Naive thymus-derived CD4-positive, alpha-beta T cell (primary cell): ENCODE measurements around the gene NIT1. TPM values are rescaled to one million over a fixed set of nuclear protein-coding genes. Genes with fewer than 3 reads are reported as not detected.

ENCODE experiments used
- ATAC-seq: fragments of 150-1000 bp; cut with Tn5 transposase; 2 replicates; pipeline ENCODE4 v1.10.0; 2021; ENCODE audit warnings: mild to moderate bottlenecking, moderate library complexity
- CTCF ChIA-PET: fragments of 350-600 bp; sonication (Branson Sonifier 250); formaldehyde crosslinking; loops from one replicate; lab custom pipeline; 2021; ENCODE audit warnings: antibody characterized with exemption; lab: Charles Lee
- POLR2A ChIA-PET: fragments of 350-600 bp; sonication (Branson Sonifier 250); formaldehyde crosslinking; loops from one replicate; lab custom pipeline; 2021; ENCODE audit warnings: antibody characterized with exemption, inconsistent platforms; lab: Charles Lee
- DNase-seq, 9 donors: peaks; one replicate each; pipeline versions ENCODE4 v3.0.0 to v3.0.0-alpha.2; 2020 to 2022; ENCODE audit warnings: mixed read lengths in 1 of 9
- H3K27ac ChIP-seq: one replicate; pipeline ENCODE4 v1.7.0; 2013; ENCODE audit warnings: mild to moderate bottlenecking, low read depth, low read length, moderate library complexity
- H3K27me3 ChIP-seq, 2 donors: one replicate each; pipeline ENCODE4 v1.7.0; 2013; ENCODE audit warnings: low read length in 2 of 2, mild to moderate bottlenecking in 2 of 2, moderate library complexity in 2 of 2; ENCODE audit not compliant: control insufficient read depth in 2 of 2, insufficient read depth in 2 of 2
- H3K36me3 ChIP-seq, 3 experiments: 1 replicate in 2 of 3; 2 replicates in 1 of 3; pipeline ENCODE4 v1.7.0; 2013; ENCODE audit warnings: low read length in 3 of 3, mild to moderate bottlenecking in 3 of 3, moderate library complexity in 1 of 3; ENCODE audit not compliant: insufficient read depth in 3 of 3, control insufficient read depth in 2 of 3
- H3K4me1 ChIP-seq, 2 donors: one replicate each; pipeline ENCODE4 v1.7.0; 2013; ENCODE audit warnings: low read length in 2 of 2, mild to moderate bottlenecking in 2 of 2, moderate library complexity in 1 of 2; ENCODE audit not compliant: control insufficient read depth in 2 of 2, insufficient read depth in 2 of 2
- H3K4me3 ChIP-seq: 2 replicates; pipeline ENCODE4 v1.7.0; 2013; ENCODE audit warnings: mild to moderate bottlenecking, low read length
- H3K9me3 ChIP-seq, 3 experiments: 1 replicate in 2 of 3; 2 replicates in 1 of 3; pipeline ENCODE4 v1.7.0; 2013; ENCODE audit warnings: low read length in 3 of 3; ENCODE audit not compliant: control insufficient read depth in 2 of 3
- H3K27ac Mint-ChIP-seq, 9 donors: one replicate each; pipeline ENCODE4 v1.8.0; 2020 to 2022; ENCODE audit warnings: mixed read lengths in 9 of 9, mild to moderate bottlenecking in 8 of 9, moderate library complexity in 5 of 9, inconsistent platforms in 2 of 9
- H3K27me3 Mint-ChIP-seq, 5 donors: one replicate each; pipeline ENCODE4 v1.8.0; 2021 to 2022; ENCODE audit warnings: mixed read lengths in 5 of 5, mild to moderate bottlenecking in 1 of 5
- H3K36me3 Mint-ChIP-seq, 5 donors: one replicate each; pipeline ENCODE4 v1.8.0; 2020 to 2022; ENCODE audit warnings: mixed read lengths in 5 of 5, mild to moderate bottlenecking in 3 of 5, inconsistent platforms in 1 of 5
- H3K4me1 Mint-ChIP-seq, 7 donors: one replicate each; pipeline ENCODE4 v1.8.0; 2020 to 2022; ENCODE audit warnings: mixed read lengths in 7 of 7, mild to moderate bottlenecking in 3 of 7, inconsistent platforms in 1 of 7
- H3K4me3 Mint-ChIP-seq, 10 donors: one replicate each; pipeline ENCODE4 v1.8.0; 2020 to 2022; ENCODE audit warnings: mild to moderate bottlenecking in 10 of 10, mixed read lengths in 10 of 10, moderate library complexity in 6 of 10, inconsistent platforms in 2 of 10
- H3K9me3 Mint-ChIP-seq, 11 donors: one replicate each; pipeline ENCODE4 v1.8.0; 2020 to 2022; ENCODE audit warnings: mixed read lengths in 11 of 11, mild to moderate bottlenecking in 4 of 11, inconsistent platforms in 1 of 11, moderate library complexity in 1 of 11
- intact Hi-C, 2 donors: fragments of 100-400 bp; cut with micrococcal nuclease; formaldehyde crosslinking; loops; one replicate each; pipeline ENCODE4 v1.15.1; 2023
- polyA plus RNA-seq, 2 donors: library from polyadenylated mRNA; unstranded; fragments of 300-500 nt; fragmentation: Illumina TruSeq; gene quantifications; one replicate each; pipeline ENCODE4 v1.2.3, GENCODE V29; 2021
- total RNA-seq, 6 experiments: library from RNA in 5 of 6; stranded (reverse) in 5 of 6; gene quantifications; 1 replicate in 5 of 6; 2 replicates in 1 of 6; pipeline ENCODE4 v1.2.3 and lab custom pipeline; 2021 to 2026

Gene NIT1
- total and polyA plus RNA-seq, 7 experiments from 2014 or later = 14.1 to 49.6 (median 34.1) TPM

DNA sequence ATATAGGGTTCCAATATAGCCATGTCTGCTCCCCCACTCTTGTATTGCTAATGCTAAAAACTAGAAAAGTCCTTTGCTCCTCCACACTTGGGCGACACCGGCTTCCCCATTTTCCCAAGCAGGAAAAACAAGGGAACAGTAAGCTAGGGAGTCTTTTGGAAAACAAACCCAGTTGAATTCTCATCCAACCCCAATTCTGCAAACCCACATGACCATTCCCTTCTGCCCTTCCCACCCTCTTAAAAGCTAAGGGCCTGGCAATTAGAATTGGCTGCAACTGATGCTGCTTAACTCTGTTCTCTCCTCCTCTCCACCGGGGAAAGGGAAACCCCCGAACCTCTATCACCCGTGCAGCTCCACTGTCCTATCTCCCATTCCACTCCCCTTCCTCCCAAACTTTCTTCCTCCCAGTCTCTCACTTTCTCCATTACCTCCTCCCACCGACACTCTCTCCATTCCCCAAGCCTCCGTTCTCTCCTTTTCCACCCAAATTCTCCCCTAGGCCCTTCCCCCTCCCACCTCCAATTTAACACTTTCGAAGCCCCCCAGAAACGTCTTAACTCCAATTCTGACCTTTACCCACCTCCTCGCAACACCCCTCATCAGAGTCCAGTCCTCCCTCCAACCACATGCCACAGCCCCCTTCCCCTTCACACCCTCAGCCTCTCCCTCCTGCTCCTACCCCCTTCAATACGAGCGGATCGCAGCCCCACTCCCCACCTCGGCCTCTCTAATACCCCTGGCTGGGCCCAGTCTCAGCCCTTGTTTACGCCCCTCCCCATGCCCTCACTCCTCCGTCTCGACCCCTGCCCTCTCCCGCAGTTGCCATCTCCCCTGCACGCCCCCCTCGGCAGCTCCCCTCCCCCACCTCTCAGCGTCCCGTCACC, 13.9 kb downstream of the NIT1 start:
- Mint-ChIP-seq H3K36me3 (peaks cover 2 to 19% (median 9%) of the 10 kb centered on the region in 5 donors), H3K9me3 (no peaks in the 10 kb centered on the region), H3K4me1 (peaks cover 33 to 58% (median 56%) of the 10 kb centered on the region in 7 donors), H3K27me3 (no peaks in the 10 kb centered on the region), H3K4me3 (no peak overlapping the region), H3K27ac (peak overlapping the region in 4 of 9 donors; percentile 85 to 97 (median 94))
- Histone ChIP-seq H3K4me1 (peaks cover 27 to 42% of the 10 kb centered on the region in 2 donors), H3K36me3 (peaks cover 4 to 25% (median 8%) of the 10 kb centered on the region in 3 experiments), H3K4me3 (peak overlapping the region; percentile 96), H3K27me3 (no peaks in the 10 kb centered on the region), H3K9me3 (no peaks in the 10 kb centered on the region), H3K27ac (peak overlapping the region; percentile 89)
- ATAC-seq = no peak
- intact Hi-C loops = loop anchor here (1.0 to 10.0 kb wide), 12 partner anchors 13 to 787 kb away; partner anchors contain the start of genes NIT1 (in 2 of the 2), PFDN2 (in 2 of the 2), PPOX (in 2 of the 2) and UFC1 (in 2 of the 2)
- peak in 3 of 9 donors; percentile 18 to 33 (median 21) for DNase-seq
- POLR2A ChIA-PET = interaction anchor here (0.6 to 3.1 kb wide), 18 partner anchors 10 to 86 kb away, joined by 3 to 39 read pairs (median 4); partner anchors contain the start of genes ARHGAP30, NIT1, PFDN2 and UFC1
- CTCF ChIA-PET = interaction anchor here (1.0 to 1.9 kb wide), 5 partner anchors 10 to 134 kb away, joined by 3 to 5 read pairs (median 4); partner anchors contain the start of genes NIT1 and PFDN2

DNA sequence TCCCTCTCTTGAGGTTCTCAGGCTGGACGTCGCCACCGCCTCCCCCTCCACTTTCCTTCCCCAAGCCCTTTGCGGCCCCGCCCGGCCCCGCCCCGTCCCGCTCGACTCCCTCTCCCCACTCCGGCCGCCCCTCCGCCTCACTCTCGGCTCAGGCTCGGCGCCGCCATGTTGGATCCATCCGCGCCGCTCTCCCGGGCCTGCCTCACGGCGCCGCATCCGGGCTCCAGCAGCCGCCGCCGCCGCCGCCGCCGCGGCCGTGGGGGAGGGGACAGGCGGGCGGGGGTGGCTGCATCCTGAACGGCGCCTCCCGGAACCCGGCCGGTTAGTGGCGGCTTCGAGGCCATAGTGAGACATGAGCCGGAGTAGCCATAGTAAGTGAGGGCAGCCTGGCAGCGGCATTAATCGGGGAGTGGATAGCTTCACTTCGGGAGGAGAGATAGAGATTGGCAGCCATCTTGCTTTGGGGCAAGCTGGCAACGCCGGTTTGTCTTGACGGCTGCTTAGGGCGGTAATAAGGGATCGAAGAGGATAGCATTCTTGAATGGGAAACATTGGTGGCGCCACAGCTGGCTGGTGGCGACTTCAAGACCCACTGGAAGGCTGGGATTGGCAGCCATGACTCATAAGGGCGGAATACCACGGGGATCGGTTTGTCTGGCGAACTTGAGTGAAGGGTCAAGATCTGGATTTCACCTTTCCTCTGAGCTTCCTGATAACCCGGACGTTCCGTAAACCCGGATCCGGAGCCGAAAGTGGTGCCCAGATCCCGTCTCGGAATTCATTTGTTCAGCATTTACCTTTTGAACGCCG, 14.7 kb downstream of the NIT1 start, which contains the start of gene DEDD:
Gene DEDD (minus strand): TSS at position 258 of the 810 bp plus-strand sequence. CDS start 8,205 bp downstream, outside the sequence.
- Histone ChIP-seq H3K27me3 (no peaks in the 10 kb centered on the region), H3K9me3 (no peaks in the 10 kb centered on the region), H3K4me1 (peaks cover 21 to 37% of the 10 kb centered on the region in 2 donors), H3K4me3 (peak within 1 kb of the TSS; percentile 96), H3K36me3 (peaks cover 0 to 17% (median 0%) of the 10 kb centered on the region in 3 experiments), H3K27ac (peak within 1 kb of the TSS; percentile 89)
- H3K4me1 Mint-ChIP-seq = peaks cover 29 to 49% (median 48%) of the 10 kb centered on the region in 7 donors
- ATAC-seq = peak; percentile 97
- H3K4me3 Mint-ChIP-seq = no peak within 1 kb of the TSS
- CTCF ChIA-PET = interaction anchor here (0.6 to 1.9 kb wide), 9 partner anchors 11 to 135 kb away, joined by 3 to 7 read pairs (median 4); partner anchors contain the start of genes KLHDC9, NIT1, PFDN2 and TOMM40L
- peak; percentile 80 to 93 (median 90) for DNase-seq
- peak within 1 kb of the TSS in 4 of 9 donors; percentile 85 to 97 (median 94) for H3K27ac Mint-ChIP-seq
- H3K27me3 Mint-ChIP-seq = no peaks in the 10 kb centered on the region
- intact Hi-C loops = loop anchor here (1.0 to 10.0 kb wide), 12 partner anchors 14 to 788 kb away; partner anchors contain the start of genes NIT1 (in 2 of the 2), PFDN2 (in 2 of the 2), PPOX (in 2 of the 2) and UFC1 (in 2 of the 2)
- peaks cover 0 to 12% (median 4%) of the 10 kb centered on the region in 5 donors for H3K36me3 Mint-ChIP-seq
- H3K9me3 Mint-ChIP-seq = no peaks in the 10 kb centered on the region
- POLR2A ChIA-PET = interaction anchor here (0.6 to 3.1 kb wide), 21 partner anchors 9 to 93 kb away, joined by 3 to 39 read pairs (median 4); partner anchors contain the start of genes APOA2, ARHGAP30, NIT1 and PFDN2

DNA sequence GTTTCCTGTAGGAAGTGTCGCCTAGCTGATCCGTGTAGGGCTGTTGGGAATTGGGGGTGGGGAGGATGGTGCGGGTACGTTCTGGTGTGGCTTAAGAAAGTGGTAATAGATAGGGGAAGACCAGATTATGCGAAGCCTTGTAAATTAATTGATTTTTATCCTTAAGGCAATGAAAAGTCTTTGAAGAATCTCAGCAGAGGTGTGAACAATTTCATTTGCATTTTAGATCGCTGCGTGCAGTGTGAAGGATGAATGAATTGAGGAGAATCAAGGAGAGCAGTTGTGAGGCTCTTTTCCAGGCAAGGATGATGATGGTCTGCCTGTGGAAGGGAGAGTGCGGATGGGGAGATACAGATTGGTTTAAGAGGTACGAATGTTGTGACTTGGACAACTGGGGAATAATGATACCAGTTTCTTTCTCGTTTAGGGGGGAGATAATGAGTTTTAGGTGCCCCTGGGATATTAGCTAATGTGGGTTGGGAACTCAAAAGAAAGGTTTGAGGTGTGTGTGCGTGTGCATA, 15.4 kb downstream of the NIT1 start:
- DNase-seq (no peak), ATAC-seq (no peak)
- peak overlapping the region; percentile 89 for H3K27ac ChIP-seq
- H3K9me3 Mint-ChIP-seq = no peaks in the 10 kb centered on the region
- H3K27me3 Mint-ChIP-seq = no peaks in the 10 kb centered on the region
- ChIA-PET CTCF (interaction anchor here (0.6 to 1.9 kb wide), 10 partner anchors 11 to 176 kb away, joined by 3 to 7 read pairs (median 4); partner anchors contain the start of genes KLHDC9, NIT1, PFDN2 and TOMM40L), POLR2A (interaction anchor here (0.7 to 3.1 kb wide), 18 partner anchors 8 to 93 kb away, joined by 3 to 39 read pairs (median 5); partner anchors contain the start of genes APOA2, ARHGAP30, NIT1 and PFDN2)
- peaks cover 0 to 11% (median 0%) of the 10 kb centered on the region in 3 experiments for H3K36me3 ChIP-seq
- H3K4me1 ChIP-seq = peaks cover 19 to 30% of the 10 kb centered on the region in 2 donors
- peak overlapping the region; percentile 96 for H3K4me3 ChIP-seq
- no peak overlapping the region for H3K4me3 Mint-ChIP-seq
- no peaks in the 10 kb centered on the region for H3K27me3 ChIP-seq
- no peaks in the 10 kb centered on the region for H3K9me3 ChIP-seq
- H3K27ac Mint-ChIP-seq = no peak overlapping the region
- intact Hi-C loops = loop anchor here (2.0 to 10.0 kb wide), 4 partner anchors 36 to 788 kb away; partner anchors contain the start of genes COPA (in 1 of the 2) and NCSTN (in 1 of the 2)
- peaks cover 26 to 45% (median 43%) of the 10 kb centered on the region in 7 donors for H3K4me1 Mint-ChIP-seq
- H3K36me3 Mint-ChIP-seq = peaks cover 0 to 7% (median 4%) of the 10 kb centered on the region in 5 donors

DNA sequence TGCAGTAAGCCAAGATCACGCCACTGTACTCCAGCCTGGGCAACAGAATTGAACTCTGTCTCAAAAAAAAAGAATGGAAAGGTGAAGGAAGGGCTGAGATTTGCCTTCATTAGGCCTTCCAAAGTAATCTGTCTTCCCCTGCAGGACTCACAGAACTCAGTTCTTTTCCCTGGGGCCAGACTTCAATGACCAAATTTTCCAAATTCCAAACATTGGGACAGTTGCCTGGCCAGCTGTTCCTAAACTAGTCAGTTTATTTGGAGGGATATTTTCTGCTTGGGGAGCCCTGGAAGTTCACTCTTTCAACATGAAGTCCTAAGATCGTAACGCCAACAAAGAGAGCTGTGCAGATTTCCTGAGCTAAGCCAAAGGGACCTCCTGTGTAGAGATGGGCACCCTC, 20.0 kb downstream of the NIT1 start:
- Mint-ChIP-seq H3K9me3 (no peaks in the 10 kb centered on the region), H3K27me3 (no peaks in the 10 kb centered on the region), H3K36me3 (peaks cover 0 to 4% (median 0%) of the 10 kb centered on the region in 5 donors), H3K4me1 (peaks cover 5 to 17% (median 10%) of the 10 kb centered on the region in 7 donors), H3K4me3 (peak overlapping the region in 3 of 10 donors; percentile 1 to 26 (median 8)), H3K27ac (peak overlapping the region in 4 of 9 donors; percentile 5 to 81 (median 38))
- H3K36me3 ChIP-seq = peaks cover 0 to 3% (median 0%) of the 10 kb centered on the region in 3 experiments
- POLR2A ChIA-PET = interaction anchor here (0.6 to 4.0 kb wide), 6 partner anchors 15 to 246 kb away, joined by 3 to 18 read pairs (median 4); partner anchors contain the start of genes ARHGAP30, UFC1 and USF1
- peaks cover 6 to 8% of the 10 kb centered on the region in 2 donors for H3K4me1 ChIP-seq
- intact Hi-C loops = loop anchor here (5.0 to 10.0 kb wide), 5 partner anchors 146 to 793 kb away; partner anchors contain the start of genes COPA (in 1 of the 2) and NCSTN (in 1 of the 2)
- CTCF ChIA-PET = interaction anchor here (0.7 to 2.1 kb wide), 13 partner anchors 16 to 185 kb away, joined by 3 to 8 read pairs (median 3); partner anchors contain the start of genes ARHGAP30, KLHDC9, NIT1 and PFDN2
- H3K4me3 ChIP-seq = no peak overlapping the region
- no peaks in the 10 kb centered on the region for H3K9me3 ChIP-seq
- ATAC-seq (no peak), DNase-seq (no peak)
- no peaks in the 10 kb centered on the region for H3K27me3 ChIP-seq
- no peak overlapping the region for H3K27ac ChIP-seq

DNA sequence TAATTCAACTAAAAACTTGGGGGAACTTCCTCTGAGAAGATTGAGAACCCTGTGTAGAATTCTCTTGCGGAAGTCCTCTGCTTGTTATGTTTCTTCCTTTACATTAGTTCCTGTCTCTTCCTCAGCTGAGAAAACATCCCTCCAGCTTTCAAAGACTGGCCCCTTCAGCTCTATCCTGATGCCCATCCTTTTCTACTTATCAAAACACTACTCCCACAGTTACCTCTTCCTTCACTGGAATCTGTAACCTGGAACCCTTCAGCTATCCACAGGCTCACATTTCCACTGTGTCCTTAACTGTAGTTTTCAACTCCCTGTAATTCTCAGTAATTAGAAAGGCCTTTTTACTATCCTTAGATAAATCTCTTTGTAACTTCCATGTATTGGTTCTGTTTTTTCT, 20.5 kb downstream of the NIT1 start:
- Mint-ChIP-seq H3K9me3 (no peaks in the 10 kb centered on the region), H3K36me3 (peaks cover 0 to 4% (median 0%) of the 10 kb centered on the region in 5 donors), H3K27ac (peak overlapping the region in 8 of 9 donors; percentile 2 to 81 (median 62)), H3K27me3 (no peaks in the 10 kb centered on the region), H3K4me1 (peaks cover 5 to 17% (median 10%) of the 10 kb centered on the region in 7 donors), H3K4me3 (peak overlapping the region in 5 of 10 donors; percentile 1 to 35 (median 10))
- ATAC-seq (no peak), DNase-seq (no peak)
- H3K36me3 ChIP-seq = no peaks in the 10 kb centered on the region
- H3K27me3 ChIP-seq = no peaks in the 10 kb centered on the region
- ChIA-PET POLR2A (interaction anchor here (0.6 to 3.7 kb wide), 6 partner anchors 26 to 246 kb away, joined by 3 to 13 read pairs (median 4); partner anchors contain the start of genes ARHGAP30, PPOX and USF1), CTCF (interaction anchor here (0.6 to 2.1 kb wide), 13 partner anchors 17 to 431 kb away, joined by 3 to 8 read pairs (median 3); partner anchors contain the start of genes ARHGAP30, KLHDC9, NIT1 and PFDN2)
- H3K9me3 ChIP-seq = no peaks in the 10 kb centered on the region
- no peak overlapping the region for H3K27ac ChIP-seq
- intact Hi-C loops = loop anchor here (5.0 to 10.0 kb wide), 5 partner anchors 146 to 794 kb away; partner anchors contain the start of genes COPA (in 1 of the 2) and NCSTN (in 1 of the 2)
- H3K4me1 ChIP-seq = peaks cover 5% of the 10 kb centered on the region in 2 donors
- H3K4me3 ChIP-seq = no peak overlapping the region
